Cardiac fibroblast (primary cell): ENCODE data around the gene PRR5.

Experiments
- DNase-seq, 2 donors: peaks; one replicate each; pipeline versions ENCODE4 v3.0.0 to v3.0.0-alpha.2; 2010; ENCODE audit warnings: low read depth in 2 of 2
- H3K4me3 ChIP-seq, 2 donors: replicated peaks in 1 of 2; 1 replicate in 1 of 2; 2 replicates in 1 of 2; pipeline ENCODE4 v1.5.1; 2011; ENCODE audit warnings: low read depth in 2 of 2, low read length in 2 of 2, mild to moderate bottlenecking in 2 of 2, moderate library complexity in 1 of 2
- TF ChIP-seq, protein P1 (sequence below): IDR thresholded peaks from one replicate; pipeline ENCODE4 v1.5.1; 2011; ENCODE audit warnings: low read depth, mild to moderate bottlenecking, low read length, inconsistent platforms

PRR5 gene

DNA sequence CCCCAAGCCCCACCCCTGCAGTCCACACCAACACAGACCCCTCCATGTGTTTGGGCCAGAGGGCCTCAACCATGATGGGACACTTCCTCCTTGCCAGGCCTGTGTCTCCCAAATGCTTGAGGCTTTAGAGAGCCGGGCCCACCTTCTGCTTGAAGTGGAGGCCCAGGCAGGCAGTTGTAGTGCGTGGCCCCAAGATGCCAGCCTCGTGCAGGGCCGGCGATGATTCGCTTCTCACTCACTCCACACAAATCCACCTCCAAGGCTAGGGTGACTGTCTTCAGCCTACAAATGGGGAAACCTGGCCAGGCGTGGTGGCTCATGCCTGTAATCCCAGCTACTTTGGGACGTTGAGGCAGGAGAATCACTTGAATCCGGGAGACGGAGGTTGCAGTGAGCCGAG, 5.7 kb downstream of the PRR5 start:
- TF ChIP-seq, protein P1, sequence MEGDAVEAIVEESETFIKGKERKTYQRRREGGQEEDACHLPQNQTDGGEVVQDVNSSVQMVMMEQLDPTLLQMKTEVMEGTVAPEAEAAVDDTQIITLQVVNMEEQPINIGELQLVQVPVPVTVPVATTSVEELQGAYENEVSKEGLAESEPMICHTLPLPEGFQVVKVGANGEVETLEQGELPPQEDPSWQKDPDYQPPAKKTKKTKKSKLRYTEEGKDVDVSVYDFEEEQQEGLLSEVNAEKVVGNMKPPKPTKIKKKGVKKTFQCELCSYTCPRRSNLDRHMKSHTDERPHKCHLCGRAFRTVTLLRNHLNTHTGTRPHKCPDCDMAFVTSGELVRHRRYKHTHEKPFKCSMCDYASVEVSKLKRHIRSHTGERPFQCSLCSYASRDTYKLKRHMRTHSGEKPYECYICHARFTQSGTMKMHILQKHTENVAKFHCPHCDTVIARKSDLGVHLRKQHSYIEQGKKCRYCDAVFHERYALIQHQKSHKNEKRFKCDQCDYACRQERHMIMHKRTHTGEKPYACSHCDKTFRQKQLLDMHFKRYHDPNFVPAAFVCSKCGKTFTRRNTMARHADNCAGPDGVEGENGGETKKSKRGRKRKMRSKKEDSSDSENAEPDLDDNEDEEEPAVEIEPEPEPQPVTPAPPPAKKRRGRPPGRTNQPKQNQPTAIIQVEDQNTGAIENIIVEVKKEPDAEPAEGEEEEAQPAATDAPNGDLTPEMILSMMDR = no peak
- DNase-seq = no peak
- no peak overlapping the region for H3K4me3 ChIP-seq

DNA sequence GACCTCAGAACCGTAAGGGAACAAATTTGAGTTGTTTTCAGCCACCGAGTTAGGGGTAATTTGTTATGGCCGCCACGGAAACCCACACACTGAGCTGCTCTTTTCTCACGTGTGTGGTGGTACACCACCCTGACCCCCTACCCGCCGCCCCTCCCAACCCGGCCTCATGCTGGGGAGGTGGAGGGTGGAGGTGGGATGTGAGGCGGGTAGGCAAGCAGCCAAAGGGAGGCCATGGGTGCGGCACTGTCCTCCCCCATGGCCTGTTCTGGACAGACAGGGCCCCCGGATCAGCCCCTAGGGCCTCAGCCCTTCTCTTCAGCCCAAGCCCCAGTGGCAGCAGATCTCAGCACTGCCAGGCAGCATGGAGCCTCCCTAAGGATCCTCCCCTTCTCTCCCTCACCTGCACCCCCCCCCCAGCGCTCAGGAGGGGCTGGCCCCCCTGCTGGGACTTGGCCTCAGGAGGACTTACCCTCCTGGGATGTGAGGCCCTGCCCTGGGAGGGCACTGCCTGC, 7.9 kb downstream of the PRR5 start:
- TF ChIP-seq, protein P1 = no peak
- no peak for DNase-seq
- H3K4me3 ChIP-seq = no peak overlapping the region

DNA sequence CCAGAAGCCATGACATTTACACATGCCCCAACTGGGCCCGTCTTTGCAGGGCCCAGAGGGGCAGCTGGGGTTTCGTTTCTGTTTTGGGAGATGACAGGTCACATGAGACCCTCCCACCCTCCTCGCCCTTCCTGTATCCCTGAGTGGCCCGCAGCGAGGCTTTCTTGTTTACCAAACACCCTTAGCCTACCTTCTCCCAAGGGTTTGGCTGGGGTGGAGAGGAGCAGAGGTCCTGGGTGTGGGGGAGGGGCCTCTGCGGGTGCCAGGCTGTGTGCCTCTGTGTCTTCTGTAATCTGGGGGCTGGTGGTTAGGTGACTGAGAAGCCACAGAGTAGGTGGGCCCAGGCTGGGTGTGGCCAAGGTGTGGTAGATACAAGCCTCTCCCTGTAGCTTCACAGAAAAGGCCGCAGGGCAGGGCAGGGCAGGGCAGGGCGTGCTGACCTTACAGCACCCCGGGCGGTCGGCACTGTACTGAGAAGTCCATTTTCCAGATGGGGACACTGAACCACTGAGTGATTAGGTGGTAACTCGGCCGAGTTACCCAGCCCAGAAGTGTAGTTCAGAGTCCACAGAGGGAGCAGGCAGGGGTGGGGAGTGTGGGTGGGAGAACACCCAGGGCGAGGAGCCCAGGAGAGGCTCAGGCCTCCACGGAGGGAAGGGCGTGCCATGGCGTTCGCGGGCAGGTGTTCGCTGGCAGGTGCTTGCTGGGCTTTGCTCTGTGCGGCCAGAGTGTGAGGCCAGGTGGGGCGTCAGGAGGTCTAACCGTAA, 8.7 kb downstream of the PRR5 start:
- TF ChIP-seq, protein P1 = no peak
- H3K4me3 ChIP-seq = no peak overlapping the region
- DNase-seq = no peak

DNA sequence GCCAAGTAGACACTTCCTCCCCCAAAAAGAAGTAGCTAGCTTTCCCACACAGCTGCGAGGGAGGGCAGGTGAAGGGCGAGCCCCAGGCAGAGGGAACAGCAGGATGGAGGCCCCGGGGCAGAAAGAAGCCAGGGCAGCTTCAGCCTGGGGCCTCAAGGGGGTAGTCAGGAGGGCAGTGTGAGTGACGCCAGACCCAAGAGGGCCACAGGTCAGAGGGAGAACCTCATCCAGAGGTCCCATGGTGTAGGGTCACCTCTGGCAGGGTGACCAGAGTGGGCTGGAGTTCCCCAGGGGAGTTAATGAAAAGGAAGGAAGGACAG, 9.2 kb downstream of the PRR5 start:
- no peak overlapping the region for H3K4me3 ChIP-seq
- TF ChIP-seq, protein P1 = no peak
- no peak for DNase-seq

DNA sequence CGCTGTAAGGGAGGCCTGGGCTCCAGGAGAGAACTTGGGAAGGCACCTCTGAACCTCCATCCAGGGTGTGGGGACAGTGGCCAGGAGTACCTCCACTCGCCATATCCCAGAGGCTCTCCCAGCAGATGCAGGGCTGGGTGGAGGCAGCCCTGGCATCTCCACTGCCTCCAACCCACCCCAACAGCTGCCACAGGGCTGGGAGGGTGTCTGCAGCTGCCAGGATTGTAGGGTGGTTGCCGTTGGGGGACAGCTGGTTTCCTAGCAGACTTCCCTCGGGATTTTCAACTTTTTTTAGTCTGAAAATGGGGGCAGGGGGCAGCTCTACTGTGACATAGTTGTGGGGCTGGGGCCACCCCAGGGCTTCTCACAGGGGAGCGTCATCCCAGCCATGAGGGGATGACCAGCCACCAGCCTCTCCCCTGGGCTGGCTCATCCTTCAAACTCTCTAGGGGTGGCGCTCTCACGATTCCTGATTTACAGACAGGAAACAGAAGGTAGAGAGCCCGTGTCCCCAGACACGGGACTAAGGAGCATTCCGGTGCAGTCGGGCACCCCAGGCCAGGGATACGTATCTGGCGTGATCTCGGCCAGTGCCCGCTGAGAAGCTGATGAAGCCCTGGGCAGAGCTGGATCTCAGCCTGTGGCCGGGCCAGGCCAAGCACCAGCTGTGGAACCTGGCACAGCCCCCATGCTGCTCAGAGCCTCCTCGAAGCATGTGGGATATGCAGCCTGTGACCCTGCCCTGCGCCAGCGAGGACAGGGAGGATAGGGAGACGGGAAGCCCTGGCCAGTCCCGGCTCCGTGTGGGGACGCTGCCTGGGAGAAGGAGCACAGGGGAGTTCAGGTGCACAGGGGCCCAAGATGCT, 9.9 kb downstream of the PRR5 start:
- DNase-seq = no peak
- TF ChIP-seq, protein P1 = no peak
- no peak overlapping the region for H3K4me3 ChIP-seq

DNA sequence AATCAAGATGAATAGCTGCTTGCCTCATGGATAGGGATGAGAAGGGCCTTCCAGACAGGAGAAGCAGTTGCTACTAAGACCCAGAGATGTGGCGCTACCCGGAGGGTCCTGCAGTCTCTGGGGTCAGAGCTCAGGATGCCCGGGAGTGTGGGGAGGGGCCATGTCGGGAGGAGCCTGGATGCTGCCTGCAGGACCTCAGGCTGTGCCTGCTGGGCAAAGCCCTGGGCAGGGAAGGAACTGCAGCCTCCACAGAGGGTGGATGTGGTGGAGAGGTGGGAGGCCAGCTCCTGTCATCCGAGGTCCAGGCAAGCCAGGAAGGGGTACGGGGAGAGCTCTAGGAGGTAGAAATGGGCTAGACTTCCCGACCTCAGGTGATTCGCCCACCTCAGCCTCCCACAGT, 11.0 kb downstream of the PRR5 start:
- DNase-seq = no peak
- TF ChIP-seq, protein P1 = no peak
- H3K4me3 ChIP-seq = no peak overlapping the region
